H9 (cell line): ENCODE data around the gene STK32C. TPM values are rescaled to one million over a fixed set of nuclear protein-coding genes. Genes with fewer than 3 reads are reported as not detected.

ENCODE experiments used
- DNase-seq: peaks from one replicate; pipeline ENCODE4 v3.0.0-alpha.2; 2017
- H2AFZ ChIP-seq: one replicate; pipeline ENCODE4 v1.6.1; 2013; ENCODE audit warnings: mild to moderate bottlenecking, low read length, control low read depth, moderate library complexity
- H2AK5ac ChIP-seq: 2 replicates; pipeline ENCODE4 v1.6.1; 2013; ENCODE audit warnings: low read length, control low read depth, mixed read lengths; ENCODE audit not compliant: insufficient read length
- H2BK120ac ChIP-seq: one replicate; pipeline ENCODE4 v1.6.1; 2013; ENCODE audit warnings: low read depth, mild to moderate bottlenecking, low read length, control low read depth, inconsistent platforms; ENCODE audit not compliant: poor library complexity, severe bottlenecking
- H2BK12ac ChIP-seq: 2 replicates; pipeline ENCODE4 v1.6.1; 2013; ENCODE audit warnings: low read length, control low read depth, mixed read lengths, low read depth; ENCODE audit not compliant: insufficient read length
- H2BK15ac ChIP-seq: 2 replicates; pipeline ENCODE4 v1.6.1; 2013; ENCODE audit warnings: low read depth, low read length, control low read depth
- H2BK20ac ChIP-seq: one replicate; pipeline ENCODE4 v1.6.1; 2013; ENCODE audit warnings: low read depth, mild to moderate bottlenecking, low read length, control low read depth, inconsistent platforms; ENCODE audit not compliant: poor library complexity, severe bottlenecking
- H2BK5ac ChIP-seq: 2 replicates; pipeline ENCODE4 v1.6.1; 2013; ENCODE audit warnings: low read length, control low read depth, mixed read lengths; ENCODE audit not compliant: insufficient read length
- H3K14ac ChIP-seq: 2 replicates; pipeline ENCODE4 v1.6.1; 2013; ENCODE audit warnings: low read length, control low read depth; ENCODE audit not compliant: insufficient read depth
- H3K18ac ChIP-seq: 2 replicates; pipeline ENCODE4 v1.6.1; 2013; ENCODE audit warnings: low read depth, mild to moderate bottlenecking, mixed read lengths, low read length, control low read depth; ENCODE audit not compliant: insufficient read length
- H3K23ac ChIP-seq: 2 replicates; pipeline ENCODE4 v1.6.1; 2013; ENCODE audit warnings: low read length, control low read depth, mixed read lengths, low read depth; ENCODE audit not compliant: insufficient read length
- H3K23me2 ChIP-seq: 2 replicates; pipeline ENCODE4 v1.6.1; 2013; ENCODE audit warnings: low read depth, mild to moderate bottlenecking, mixed read lengths, low read length, control low read depth; ENCODE audit not compliant: insufficient read length, poor library complexity, severe bottlenecking
- H3K27ac ChIP-seq: 2 replicates; pipeline ENCODE4 v1.5.1; 2013; ENCODE audit warnings: low read length, control low read depth, mixed read lengths, low read depth; ENCODE audit not compliant: insufficient read length
- H3K27me3 ChIP-seq: 2 replicates; pipeline ENCODE4 v1.6.1; 2013; ENCODE audit warnings: low read length, control low read depth, inconsistent platforms; ENCODE audit not compliant: insufficient read depth
- H3K4ac ChIP-seq: 2 replicates; pipeline ENCODE4 v1.6.1; 2013; ENCODE audit warnings: low read depth, mild to moderate bottlenecking, control low read depth, inconsistent platforms, low read length, moderate library complexity
- H3K4me1 ChIP-seq: 2 replicates; pipeline ENCODE4 v1.6.1; 2013; ENCODE audit warnings: low read length, control low read depth, inconsistent platforms; ENCODE audit not compliant: insufficient read depth
- H3K4me2 ChIP-seq: 2 replicates; pipeline ENCODE4 v1.6.1; 2013; ENCODE audit warnings: low read length, control low read depth, mixed read lengths; ENCODE audit not compliant: insufficient read length, insufficient read depth
- H3K56ac ChIP-seq: 2 replicates; pipeline ENCODE4 v1.6.1; 2013; ENCODE audit warnings: low read depth, mild to moderate bottlenecking, mixed read lengths, low read length, control low read depth; ENCODE audit not compliant: insufficient read length
- H3K79me1 ChIP-seq: 2 replicates; pipeline ENCODE4 v1.6.1; 2013; ENCODE audit warnings: low read depth, mild to moderate bottlenecking, moderate library complexity, low read length, control low read depth, inconsistent platforms; ENCODE audit not compliant: insufficient read depth, poor library complexity, severe bottlenecking
- H3K79me2 ChIP-seq: 2 replicates; pipeline ENCODE4 v1.6.1; 2013; ENCODE audit warnings: low read length, control low read depth, inconsistent platforms; ENCODE audit not compliant: insufficient read depth
- H3K9ac ChIP-seq: 2 replicates; pipeline ENCODE4 v1.6.1; 2013; ENCODE audit warnings: low read length, control low read depth, mixed read lengths; ENCODE audit not compliant: insufficient read length; ENCODE audit errors: extremely low read depth
- H3K9me3 ChIP-seq: one replicate; pipeline ENCODE4 v1.6.1; 2013; ENCODE audit warnings: low read depth, low read length, inconsistent platforms; ENCODE audit not compliant: control insufficient read depth
- H3T11ph ChIP-seq: one replicate; pipeline ENCODE4 v1.6.1; 2013; ENCODE audit warnings: mild to moderate bottlenecking, low read length, control low read depth, inconsistent platforms
- H4K20me1 ChIP-seq: one replicate; pipeline ENCODE4 v1.6.1; 2013; ENCODE audit not compliant: control insufficient read depth, insufficient read length, insufficient read depth
- H4K5ac ChIP-seq: 2 replicates; pipeline ENCODE4 v1.6.1; 2013; ENCODE audit warnings: low read depth, mild to moderate bottlenecking, mixed read lengths, low read length, control low read depth; ENCODE audit not compliant: insufficient read length
- H4K8ac ChIP-seq: replicated peaks from 2 replicates; pipeline ENCODE4 v1.6.1; 2013; ENCODE audit warnings: low read length, control low read depth, mixed read lengths, low read depth; ENCODE audit not compliant: insufficient read length
- H4K91ac ChIP-seq: 2 replicates; pipeline ENCODE4 v1.6.1; 2013; ENCODE audit warnings: low read depth, mild to moderate bottlenecking, moderate library complexity, mixed read lengths, low read length, control low read depth; ENCODE audit not compliant: insufficient read length
- H3K27ac Mint-ChIP-seq, 3 experiments: 2 replicates in 2 of 3; 3 replicates in 1 of 3; pipeline ENCODE4 v1.8.0; 2020 to 2021; ENCODE audit warnings: mixed read lengths in 3 of 3, mild to moderate bottlenecking in 1 of 3, moderate library complexity in 1 of 3
- H3K27me3 Mint-ChIP-seq: 2 replicates; pipeline ENCODE4 v1.8.0; 2021; ENCODE audit warnings: low read depth, mild to moderate bottlenecking, moderate library complexity, mixed read lengths
- H3K36me3 Mint-ChIP-seq, 3 experiments: 2 replicates in 2 of 3; 3 replicates in 1 of 3; pipeline ENCODE4 v1.8.0; 2020 to 2021; ENCODE audit warnings: low read depth in 3 of 3, mixed read lengths in 3 of 3; ENCODE audit not compliant: insufficient read depth in 1 of 3
- H3K4me1 Mint-ChIP-seq, 2 experiments: 2 replicates each; pipeline ENCODE4 v1.8.0; 2020; ENCODE audit warnings: mixed read lengths in 2 of 2
- H3K4me3 Mint-ChIP-seq, 2 experiments: 2 replicates in 1 of 2; 3 replicates in 1 of 2; pipeline ENCODE4 v1.8.0; 2020 to 2021; ENCODE audit warnings: mild to moderate bottlenecking in 2 of 2, mixed read lengths in 2 of 2, moderate library complexity in 1 of 2
- H3K9me3 Mint-ChIP-seq, 2 experiments: 2 replicates in 1 of 2; 3 replicates in 1 of 2; pipeline ENCODE4 v1.8.0; 2020; ENCODE audit warnings: mild to moderate bottlenecking in 2 of 2, mixed read lengths in 2 of 2, moderate library complexity in 1 of 2
- WGBS: extraction: QIAGEN DNeasy Blood & Tissue Kit; methylation state at CpG from one replicate; pipeline ENCODE4 v1.1.7; 2013; ENCODE audit warnings: missing lambda C conversion rate, low lambda C conversion rate, mixed read lengths; ENCODE audit not compliant: insufficient read length; ENCODE audit errors: extremely low coverage; 5-methylcytosine and 5-hydroxymethylcytosine counted together
- total RNA-seq: library from RNA; stranded (reverse); gene quantifications from 2 replicates; pipeline ENCODE4 v1.2.1, GENCODE V29; 2021
- TF ChIP-seq, protein P1 (sequence below): fragments of 200-600 bp; sonication (generic); conservative IDR thresholded peaks from 3 replicates; pipeline ENCODE4 v1.8.0; 2021; ENCODE audit warnings: antibody characterized with exemption, mild to moderate bottlenecking

Gene STK32C
- total RNA-seq, 1 experiment from 2014 or later, result 11.3 TPM

DNA sequence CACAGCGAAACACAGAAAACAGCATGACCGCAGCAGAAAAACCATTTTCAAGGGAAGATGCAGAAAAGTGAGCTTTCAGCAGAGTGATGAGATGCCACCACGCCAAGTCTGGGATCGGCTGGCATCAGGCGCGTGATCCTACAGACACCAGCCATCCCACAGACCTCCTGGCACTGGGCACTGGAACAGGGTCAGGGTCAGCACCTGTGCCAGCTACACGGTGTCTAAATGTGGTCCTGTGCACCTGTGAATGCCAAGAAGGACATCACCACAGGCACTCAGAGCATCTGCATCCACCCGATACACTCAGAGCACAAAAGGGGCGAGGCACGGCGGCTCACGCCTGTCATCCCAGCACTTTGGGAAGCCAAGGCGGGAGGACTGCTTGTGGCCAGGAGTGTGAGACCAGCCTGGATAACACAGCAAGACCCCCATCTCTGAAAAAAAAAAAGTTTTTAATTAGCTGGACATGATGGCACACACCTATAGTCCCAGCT lies 31.5 kb downstream of the STK32C start:
- TF ChIP-seq, protein P1, sequence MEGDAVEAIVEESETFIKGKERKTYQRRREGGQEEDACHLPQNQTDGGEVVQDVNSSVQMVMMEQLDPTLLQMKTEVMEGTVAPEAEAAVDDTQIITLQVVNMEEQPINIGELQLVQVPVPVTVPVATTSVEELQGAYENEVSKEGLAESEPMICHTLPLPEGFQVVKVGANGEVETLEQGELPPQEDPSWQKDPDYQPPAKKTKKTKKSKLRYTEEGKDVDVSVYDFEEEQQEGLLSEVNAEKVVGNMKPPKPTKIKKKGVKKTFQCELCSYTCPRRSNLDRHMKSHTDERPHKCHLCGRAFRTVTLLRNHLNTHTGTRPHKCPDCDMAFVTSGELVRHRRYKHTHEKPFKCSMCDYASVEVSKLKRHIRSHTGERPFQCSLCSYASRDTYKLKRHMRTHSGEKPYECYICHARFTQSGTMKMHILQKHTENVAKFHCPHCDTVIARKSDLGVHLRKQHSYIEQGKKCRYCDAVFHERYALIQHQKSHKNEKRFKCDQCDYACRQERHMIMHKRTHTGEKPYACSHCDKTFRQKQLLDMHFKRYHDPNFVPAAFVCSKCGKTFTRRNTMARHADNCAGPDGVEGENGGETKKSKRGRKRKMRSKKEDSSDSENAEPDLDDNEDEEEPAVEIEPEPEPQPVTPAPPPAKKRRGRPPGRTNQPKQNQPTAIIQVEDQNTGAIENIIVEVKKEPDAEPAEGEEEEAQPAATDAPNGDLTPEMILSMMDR, result no peak
- H4K8ac ChIP-seq, result no peak overlapping the region
- no peak overlapping the region for H2BK20ac ChIP-seq
- DNase-seq, result no peak
- no peak overlapping the region for H3K27ac Mint-ChIP-seq
- H3K23ac ChIP-seq, result no peak overlapping the region
- no peak overlapping the region for H4K91ac ChIP-seq
- no peak overlapping the region for H3K27ac ChIP-seq
- H3K27me3 Mint-ChIP-seq, result no peaks in the 10 kb centered on the region; the same call in 1 of the 2 replicates
- H3K23me2 ChIP-seq, result no peaks in the 10 kb centered on the region
- H3K18ac ChIP-seq, result no peak overlapping the region
- no peak overlapping the region for H2AK5ac ChIP-seq
- no peak overlapping the region for H2BK120ac ChIP-seq
- no peak overlapping the region for H3T11ph ChIP-seq
- H2BK5ac ChIP-seq, result no peak overlapping the region
- H3K4me1 ChIP-seq, result no peaks in the 10 kb centered on the region
- no peaks in the 10 kb centered on the region for H4K20me1 ChIP-seq
- no peak overlapping the region for H3K56ac ChIP-seq
- no peaks in the 10 kb centered on the region for H3K27me3 ChIP-seq
- no peak overlapping the region for H3K4ac ChIP-seq
- H3K9me3 Mint-ChIP-seq, result peaks cover 0 to 3% of the 10 kb centered on the region in 2 experiments; a peak in 1 of 5 replicates
- H3K79me2 ChIP-seq, result no peaks in the 10 kb centered on the region; the same call in 1 of the 2 replicates
- H3K36me3 Mint-ChIP-seq, result no peaks in the 10 kb centered on the region
- H3K4me1 Mint-ChIP-seq, result peaks cover 0 to 5% of the 10 kb centered on the region in 2 experiments; a peak in 1 of 4 replicates
- H2BK12ac ChIP-seq, result no peak overlapping the region
- no peak overlapping the region for H3K4me3 Mint-ChIP-seq
- no CpG with 5 or more reads among the region's 13 CpGs for WGBS
- no peak overlapping the region for H3K14ac ChIP-seq
- H3K4me2 ChIP-seq, result no peak overlapping the region
- H2BK15ac ChIP-seq, result no peak overlapping the region
- no peak overlapping the region for H2AFZ ChIP-seq
- H4K5ac ChIP-seq, result no peak overlapping the region
- no peak overlapping the region for H3K9ac ChIP-seq
- H3K9me3 ChIP-seq, result no peaks in the 10 kb centered on the region
- no peaks in the 10 kb centered on the region for H3K79me1 ChIP-seq
